Measurements from ENCODE around the gene CD36. TPM values are rescaled to one million over a fixed set of nuclear protein-coding genes. Genes with fewer than 3 reads are reported as not detected.

The CD36 gene
- total RNA-seq, 1 experiment from 2014 or later = 0.28 TPM

DNA sequence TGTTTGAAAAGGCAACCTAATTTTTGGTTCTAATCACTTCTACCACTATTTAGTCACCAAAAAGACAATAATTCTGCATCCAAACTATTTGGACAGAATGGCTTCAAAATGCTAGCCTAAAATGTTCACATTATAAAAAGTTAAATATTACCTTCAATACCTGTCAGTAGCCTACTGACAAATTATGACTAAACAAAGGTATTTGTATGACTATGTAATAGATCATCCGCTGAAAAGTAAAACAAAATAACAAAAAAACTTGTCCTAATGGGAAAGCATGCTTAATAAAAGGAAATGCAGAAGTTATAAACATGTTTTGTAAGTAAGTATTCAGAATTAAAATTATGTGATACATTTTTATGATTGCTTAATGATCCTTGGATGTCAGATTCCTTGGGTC, 36.6 kb downstream of the CD36 start:
- H3K14ac ChIP-seq (ENCODE audit: insufficient read depth, low read length) = no peak overlapping the region
- Mint-ChIP-seq H3K4me1 (no peaks in the 10 kb centered on the region), H3K4me3 (no peak overlapping the region), H3K9me3 (no peaks in the 10 kb centered on the region), H3K36me3 (ENCODE audit: insufficient read depth in 1 of 3, low read depth in 3 of 3) (no peaks in the 10 kb centered on the region), H3K27me3 (ENCODE audit: low read depth) (no peaks in the 10 kb centered on the region), H3K27ac (no peak overlapping the region)
- no peak overlapping the region for H3K56ac ChIP-seq (ENCODE audit: insufficient read length, low read depth, low read length)
- H3K79me1 ChIP-seq (ENCODE audit: insufficient read depth, low read depth, low read length, poor library complexity, severe bottlenecking) = no peaks in the 10 kb centered on the region
- no peaks in the 10 kb centered on the region for H3K27me3 ChIP-seq (ENCODE audit: insufficient read depth, low read length)
- no peak overlapping the region for H2AFZ ChIP-seq (ENCODE audit: low read length)
- H3K79me2 ChIP-seq (ENCODE audit: insufficient read depth, low read length) = no peaks in the 10 kb centered on the region
- H2BK20ac ChIP-seq (ENCODE audit: low read depth, low read length, poor library complexity, severe bottlenecking) = no peak overlapping the region
- H3K18ac ChIP-seq (ENCODE audit: insufficient read length, low read depth, low read length) = no peak overlapping the region
- no peaks in the 10 kb centered on the region for H3K4me1 ChIP-seq (ENCODE audit: insufficient read depth, low read length)
- no peak overlapping the region for H2BK12ac ChIP-seq (ENCODE audit: insufficient read length, low read depth, low read length)
- DNase-seq = no peak
- H3K27ac ChIP-seq (ENCODE audit: insufficient read length, low read depth, low read length) = no peak overlapping the region
- H4K5ac ChIP-seq (ENCODE audit: insufficient read length, low read depth, low read length) = no peak overlapping the region
- H3K23me2 ChIP-seq (ENCODE audit: insufficient read length, low read depth, low read length, poor library complexity, severe bottlenecking) = no peaks in the 10 kb centered on the region
- TF ChIP-seq, protein P1, sequence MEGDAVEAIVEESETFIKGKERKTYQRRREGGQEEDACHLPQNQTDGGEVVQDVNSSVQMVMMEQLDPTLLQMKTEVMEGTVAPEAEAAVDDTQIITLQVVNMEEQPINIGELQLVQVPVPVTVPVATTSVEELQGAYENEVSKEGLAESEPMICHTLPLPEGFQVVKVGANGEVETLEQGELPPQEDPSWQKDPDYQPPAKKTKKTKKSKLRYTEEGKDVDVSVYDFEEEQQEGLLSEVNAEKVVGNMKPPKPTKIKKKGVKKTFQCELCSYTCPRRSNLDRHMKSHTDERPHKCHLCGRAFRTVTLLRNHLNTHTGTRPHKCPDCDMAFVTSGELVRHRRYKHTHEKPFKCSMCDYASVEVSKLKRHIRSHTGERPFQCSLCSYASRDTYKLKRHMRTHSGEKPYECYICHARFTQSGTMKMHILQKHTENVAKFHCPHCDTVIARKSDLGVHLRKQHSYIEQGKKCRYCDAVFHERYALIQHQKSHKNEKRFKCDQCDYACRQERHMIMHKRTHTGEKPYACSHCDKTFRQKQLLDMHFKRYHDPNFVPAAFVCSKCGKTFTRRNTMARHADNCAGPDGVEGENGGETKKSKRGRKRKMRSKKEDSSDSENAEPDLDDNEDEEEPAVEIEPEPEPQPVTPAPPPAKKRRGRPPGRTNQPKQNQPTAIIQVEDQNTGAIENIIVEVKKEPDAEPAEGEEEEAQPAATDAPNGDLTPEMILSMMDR (conservative IDR thresholded peaks at IDR 0.05) = no peak
- H3T11ph ChIP-seq (ENCODE audit: low read length) = no peak overlapping the region
- no peak overlapping the region for H3K23ac ChIP-seq (ENCODE audit: insufficient read length, low read depth, low read length)
- H2BK5ac ChIP-seq (ENCODE audit: insufficient read length, low read length) = no peak overlapping the region
- H3K4me2 ChIP-seq (ENCODE audit: insufficient read depth, insufficient read length, low read length) = no peak overlapping the region
- no peaks in the 10 kb centered on the region for H3K9me3 ChIP-seq (ENCODE audit: control insufficient read depth, low read depth, low read length)
- WGBS (ENCODE audit: extremely low coverage, insufficient read length, low lambda C conversion rate) = no CpG with 5 or more reads among the region's 1 CpG
- H4K91ac ChIP-seq (ENCODE audit: insufficient read length, low read depth, low read length) = no peak overlapping the region
- H4K8ac ChIP-seq (replicated peaks; ENCODE audit: insufficient read length, low read depth, low read length) = no peak overlapping the region
- no peak overlapping the region for H3K4ac ChIP-seq (ENCODE audit: low read depth, low read length)
- no peak overlapping the region for H2BK120ac ChIP-seq (ENCODE audit: low read depth, low read length, poor library complexity, severe bottlenecking)
- no peaks in the 10 kb centered on the region for H4K20me1 ChIP-seq (ENCODE audit: control insufficient read depth, insufficient read depth, insufficient read length)
- no peak overlapping the region for H2BK15ac ChIP-seq (ENCODE audit: low read depth, low read length)
- H2AK5ac ChIP-seq (ENCODE audit: insufficient read length, low read length) = no peak overlapping the region
- no peak overlapping the region for H3K9ac ChIP-seq (ENCODE audit: extremely low read depth, insufficient read length, low read length)

Measured in H9 (cell line).